ENCODE measurements around the gene ASAH2.
"Not testable (repeated sequence)": the region's sequence is repeated elsewhere in the genome, so short reads cannot be mapped to it uniquely, and the experiment has no call there.

ASAH2 gene

DNA sequence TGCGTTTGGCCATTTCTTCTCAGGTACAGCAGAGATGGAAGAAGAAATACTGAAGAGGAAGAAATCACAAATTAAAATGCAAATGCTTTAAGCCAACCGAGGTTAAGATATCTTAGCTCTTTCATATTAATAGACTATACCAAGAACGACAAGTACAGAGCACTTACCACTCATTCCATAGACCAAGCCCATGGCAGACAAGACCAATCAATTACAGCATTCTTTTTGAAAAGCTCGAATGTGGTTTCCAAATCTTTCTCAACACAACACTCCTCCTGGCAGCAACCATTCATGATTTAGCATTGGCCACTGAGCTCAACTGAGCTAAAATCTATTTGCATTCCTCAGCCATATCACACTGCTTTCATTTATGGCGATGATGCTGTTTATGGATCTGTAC lies 2.7 kb downstream of the ASAH2 start:
- no peak for DNase-seq (ENCODE audit: extremely low read depth, insufficient read length)
- TF ChIP-seq, protein P1, sequence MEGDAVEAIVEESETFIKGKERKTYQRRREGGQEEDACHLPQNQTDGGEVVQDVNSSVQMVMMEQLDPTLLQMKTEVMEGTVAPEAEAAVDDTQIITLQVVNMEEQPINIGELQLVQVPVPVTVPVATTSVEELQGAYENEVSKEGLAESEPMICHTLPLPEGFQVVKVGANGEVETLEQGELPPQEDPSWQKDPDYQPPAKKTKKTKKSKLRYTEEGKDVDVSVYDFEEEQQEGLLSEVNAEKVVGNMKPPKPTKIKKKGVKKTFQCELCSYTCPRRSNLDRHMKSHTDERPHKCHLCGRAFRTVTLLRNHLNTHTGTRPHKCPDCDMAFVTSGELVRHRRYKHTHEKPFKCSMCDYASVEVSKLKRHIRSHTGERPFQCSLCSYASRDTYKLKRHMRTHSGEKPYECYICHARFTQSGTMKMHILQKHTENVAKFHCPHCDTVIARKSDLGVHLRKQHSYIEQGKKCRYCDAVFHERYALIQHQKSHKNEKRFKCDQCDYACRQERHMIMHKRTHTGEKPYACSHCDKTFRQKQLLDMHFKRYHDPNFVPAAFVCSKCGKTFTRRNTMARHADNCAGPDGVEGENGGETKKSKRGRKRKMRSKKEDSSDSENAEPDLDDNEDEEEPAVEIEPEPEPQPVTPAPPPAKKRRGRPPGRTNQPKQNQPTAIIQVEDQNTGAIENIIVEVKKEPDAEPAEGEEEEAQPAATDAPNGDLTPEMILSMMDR (IDR thresholded peaks at IDR 0.05; ENCODE audit: insufficient read depth, low read length, poor library complexity, severe bottlenecking) = no peak
- H3K36me3 ChIP-seq (ENCODE audit: control insufficient read depth, insufficient read depth, low read length) = no peaks in the 10 kb centered on the region
- H3K4me3 ChIP-seq (replicated peaks; ENCODE audit: low read depth, low read length) = no peak overlapping the region
- 0 out of 2 replicates have a peak, but pooled peaks cover 1% of the 10 kb centered on the region for H3K27me3 ChIP-seq (replicated peaks; ENCODE audit: control insufficient read depth, insufficient read depth, low read length)

DNA sequence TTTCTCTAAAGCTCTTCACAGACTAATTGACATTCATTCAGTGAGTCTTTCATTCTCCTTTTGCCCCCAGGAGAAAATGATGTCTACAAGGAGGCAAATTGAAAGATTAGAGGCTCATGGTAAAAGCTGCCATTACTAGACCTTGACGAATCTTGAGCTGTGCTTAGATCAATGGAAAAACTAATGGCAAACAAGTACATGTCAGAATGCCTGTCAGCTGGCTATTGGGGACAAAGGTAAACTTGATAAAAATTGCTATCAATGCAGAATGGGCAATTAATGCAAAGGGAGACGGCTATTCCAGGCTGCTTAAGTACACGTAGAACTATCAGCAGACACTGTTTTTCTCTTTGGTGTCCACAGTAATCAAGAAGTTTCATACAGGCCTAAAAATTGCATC lies 3.3 kb downstream of the ASAH2 start:
- no peak overlapping the region for H3K4me3 ChIP-seq (replicated peaks; ENCODE audit: low read depth, low read length)
- DNase-seq (ENCODE audit: extremely low read depth, insufficient read length) = no peak
- H3K27me3 ChIP-seq (replicated peaks; ENCODE audit: control insufficient read depth, insufficient read depth, low read length) = 0 out of 2 replicates have a peak, but pooled peaks cover 1% of the 10 kb centered on the region
- TF ChIP-seq, protein P1 (IDR thresholded peaks at IDR 0.05; ENCODE audit: insufficient read depth, low read length, poor library complexity, severe bottlenecking) = no peak
- no peaks in the 10 kb centered on the region for H3K36me3 ChIP-seq (ENCODE audit: control insufficient read depth, insufficient read depth, low read length)

- H3K27me3 ChIP-seq (replicated peaks; ENCODE audit: control insufficient read depth, insufficient read depth, low read length) = 0 out of 2 replicates have a peak, but pooled peaks cover 1% of the 10 kb centered on the region
- H3K4me3 ChIP-seq (replicated peaks; ENCODE audit: low read depth, low read length) = no peak overlapping the region
- TF ChIP-seq, protein P1 (IDR thresholded peaks at IDR 0.05; ENCODE audit: insufficient read depth, low read length, poor library complexity, severe bottlenecking) = no peak
- DNase-seq (ENCODE audit: extremely low read depth, insufficient read length) = no peak
- H3K36me3 ChIP-seq (ENCODE audit: control insufficient read depth, insufficient read depth, low read length) = no peaks in the 10 kb centered on the region
Measured at GRCh38 chr10:50244201-50244600, 7.1 kb downstream of the ASAH2 start.

DNA sequence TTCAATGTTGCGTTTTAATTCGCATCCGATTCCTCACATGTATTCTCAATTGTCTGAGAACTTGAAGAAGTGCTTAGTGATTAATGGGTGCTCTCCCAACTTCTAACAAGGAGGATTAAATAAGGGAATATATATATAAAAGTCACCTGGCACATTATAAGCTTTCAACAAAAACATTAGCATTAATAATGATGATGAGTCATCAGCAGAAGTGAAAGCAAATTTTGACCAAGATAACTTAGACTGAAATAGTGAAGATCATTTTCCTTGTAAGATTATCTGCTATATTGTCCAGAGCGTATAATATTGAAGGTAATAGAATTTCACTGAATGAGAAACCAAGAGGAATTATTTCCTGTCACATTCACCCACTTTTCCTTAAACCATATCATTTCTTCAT lies 8.5 kb downstream of the ASAH2 start:
- Histone ChIP-seq H3K27me3 (replicated peaks; ENCODE audit: control insufficient read depth, insufficient read depth, low read length) (no peaks in the 10 kb centered on the region), H3K4me3 (replicated peaks; ENCODE audit: low read depth, low read length) (no peak overlapping the region), H3K36me3 (ENCODE audit: control insufficient read depth, insufficient read depth, low read length) (no peaks in the 10 kb centered on the region)
- TF ChIP-seq, protein P1 (IDR thresholded peaks at IDR 0.05; ENCODE audit: insufficient read depth, low read length, poor library complexity, severe bottlenecking) = no peak
- no peak for DNase-seq (ENCODE audit: extremely low read depth, insufficient read length)

DNA sequence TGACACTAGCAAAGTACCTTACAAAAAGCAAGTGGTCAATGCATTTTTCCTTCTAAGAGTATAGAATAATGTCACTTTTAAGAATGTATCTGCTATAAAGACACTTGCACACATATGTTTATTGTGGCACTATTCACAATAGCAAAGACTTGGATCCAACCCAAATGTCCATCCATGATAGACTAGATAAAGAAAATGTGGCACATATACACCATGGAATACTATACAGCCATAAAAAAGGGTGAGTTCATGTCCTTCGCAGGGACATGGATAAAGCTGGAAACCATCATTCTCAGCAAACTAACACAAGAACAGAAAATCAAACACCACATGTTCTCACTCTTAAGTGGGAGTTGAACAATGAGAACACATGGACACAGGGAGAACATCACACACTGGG lies 9.8 kb downstream of the ASAH2 start:
- H3K36me3 ChIP-seq (ENCODE audit: control insufficient read depth, insufficient read depth, low read length); H3K27me3 ChIP-seq (replicated peaks; ENCODE audit: control insufficient read depth, insufficient read depth, low read length); H3K4me3 ChIP-seq (replicated peaks; ENCODE audit: low read depth, low read length); DNase-seq (ENCODE audit: extremely low read depth, insufficient read length): not testable (repeated sequence)

DNA sequence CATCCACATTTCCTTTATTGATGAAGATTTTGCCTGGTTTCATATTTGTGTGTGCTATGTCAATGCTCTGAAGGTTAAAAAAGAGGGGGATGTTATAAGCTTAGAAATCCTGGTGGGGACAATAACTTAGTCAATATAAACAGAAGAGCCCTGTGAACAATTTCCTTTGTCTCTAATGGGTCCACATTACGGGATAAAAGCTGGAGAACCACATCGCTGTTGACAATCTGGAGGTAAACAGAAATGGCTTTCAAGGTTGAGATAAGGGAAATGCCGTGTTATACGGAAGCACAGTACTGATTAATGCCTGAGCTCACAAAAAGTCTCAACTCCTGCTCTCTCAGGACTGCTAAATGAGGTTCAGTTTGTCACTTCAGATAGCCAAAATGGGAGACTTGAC lies 16.8 kb downstream of the ASAH2 start:
- no peaks in the 10 kb centered on the region for H3K36me3 ChIP-seq (ENCODE audit: control insufficient read depth, insufficient read depth, low read length)
- TF ChIP-seq, protein P1 (IDR thresholded peaks at IDR 0.05; ENCODE audit: insufficient read depth, low read length, poor library complexity, severe bottlenecking) = no peak
- no peak for DNase-seq (ENCODE audit: extremely low read depth, insufficient read length)
- no peak overlapping the region for H3K4me3 ChIP-seq (replicated peaks; ENCODE audit: low read depth, low read length)
- H3K27me3 ChIP-seq (replicated peaks; ENCODE audit: control insufficient read depth, insufficient read depth, low read length) = no peaks in the 10 kb centered on the region; the same call in 1 of the 2 replicates
